Stimulated activated memory B cell treated with anti-CD40 and anti-IgM and Interleukin-4, amounts not matched to agents 10 μg/mL and 1 μg/mL and 100 μg/mL, for 72 hours (primary cell): ENCODE measurements around the gene ST3GAL2.
"Not testable (repeated sequence)": the region's sequence is repeated elsewhere in the genome, so short reads cannot be mapped to it uniquely, and the experiment has no call there.

Experiments
- ATAC-seq: fragments of 150-1000 bp; cut with Tn5 transposase; 2 replicates; pipeline ENCODE4 v1.10.0; 2021
- H3K27ac Mint-ChIP-seq: one replicate; pipeline ENCODE4 v1.8.0; 2022; ENCODE audit warnings: mild to moderate bottlenecking, mixed read lengths
- H3K27me3 Mint-ChIP-seq: one replicate; pipeline ENCODE4 v1.8.0; 2022; ENCODE audit warnings: mixed read lengths
- H3K36me3 Mint-ChIP-seq: one replicate; pipeline ENCODE4 v1.8.0; 2022; ENCODE audit warnings: mixed read lengths
- H3K4me1 Mint-ChIP-seq: one replicate; pipeline ENCODE4 v1.8.0; 2022; ENCODE audit warnings: mixed read lengths
- H3K4me3 Mint-ChIP-seq: one replicate; pipeline ENCODE4 v1.8.0; 2022; ENCODE audit warnings: mild to moderate bottlenecking, moderate library complexity, mixed read lengths
- H3K9me3 Mint-ChIP-seq: one replicate; pipeline ENCODE4 v1.8.0; 2022; ENCODE audit warnings: mixed read lengths

The ST3GAL2 gene

DNA sequence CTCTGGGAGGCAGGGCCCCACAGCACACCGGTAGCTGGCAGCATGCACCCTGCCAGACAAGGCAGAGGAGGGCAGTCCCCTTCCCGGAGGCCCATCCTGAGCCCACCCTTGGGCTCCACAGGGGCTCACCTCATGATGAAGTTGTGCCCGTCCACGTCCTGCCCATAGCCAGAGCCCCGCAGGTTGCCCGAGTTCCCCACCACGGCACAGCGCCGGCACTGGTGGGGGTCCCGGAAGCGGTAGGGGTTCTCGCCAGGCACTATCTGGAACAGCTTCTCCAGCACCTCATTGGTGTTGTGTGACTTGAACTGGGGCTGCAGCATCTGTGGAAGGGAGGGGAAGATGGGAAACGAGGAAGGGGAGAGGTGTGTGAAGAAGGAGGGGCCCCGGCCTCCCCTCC lies 44.0 kb downstream of the ST3GAL2 start:
- Mint-ChIP-seq H3K9me3 (no peaks in the 10 kb centered on the region), H3K36me3 (peaks cover 45% of the 10 kb centered on the region), H3K4me3 (no peak overlapping the region), H3K27ac (no peak overlapping the region), H3K4me1 (no peaks in the 10 kb centered on the region), H3K27me3 (no peaks in the 10 kb centered on the region)
- ATAC-seq = no peak

DNA sequence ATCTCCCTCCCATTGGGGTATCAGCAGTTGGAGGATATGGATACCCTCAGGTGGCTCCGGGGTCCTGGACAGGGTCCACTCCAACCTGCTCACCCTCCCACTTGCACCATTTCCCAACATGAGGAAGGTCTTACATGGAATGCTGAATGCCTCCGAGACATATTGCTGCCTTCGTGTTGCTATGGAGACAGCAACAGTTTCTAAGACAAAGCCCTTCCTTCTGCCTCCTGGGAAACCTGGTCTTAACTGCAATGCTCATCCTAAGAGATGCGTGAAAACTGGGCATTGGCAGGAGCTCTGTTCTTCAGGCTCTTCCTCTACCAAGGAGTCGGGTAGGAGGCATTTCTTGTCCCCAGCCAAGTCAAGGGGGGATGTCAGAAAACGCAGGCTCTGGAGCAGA lies 45.2 kb downstream of the ST3GAL2 start:
- Mint-ChIP-seq H3K27me3 (no peaks in the 10 kb centered on the region), H3K27ac (no peak overlapping the region), H3K4me3 (no peak overlapping the region), H3K9me3 (no peaks in the 10 kb centered on the region), H3K4me1 (no peaks in the 10 kb centered on the region), H3K36me3 (peaks cover 42% of the 10 kb centered on the region)
- no peak for ATAC-seq

DNA sequence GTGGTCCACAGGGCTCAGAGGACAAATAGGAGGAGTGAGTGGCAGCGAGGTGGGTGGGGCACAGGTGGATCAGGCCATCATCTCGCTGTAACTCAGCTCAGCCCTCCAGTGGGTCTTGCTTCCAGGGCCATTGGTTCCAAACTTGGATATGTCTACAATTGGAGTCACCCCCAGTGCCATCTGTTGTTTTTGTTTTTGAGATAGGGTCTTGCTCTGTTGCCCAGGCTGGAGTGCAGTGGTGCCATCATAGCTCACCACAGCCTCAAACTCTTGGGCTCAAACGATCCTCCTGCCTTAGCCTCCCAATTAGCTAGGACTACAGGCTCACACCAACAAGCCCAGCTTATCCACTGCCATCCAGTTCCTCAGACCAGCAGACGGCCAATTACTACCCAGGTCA lies 46.3 kb downstream of the ST3GAL2 start:
- H3K4me3 Mint-ChIP-seq = no peak overlapping the region
- H3K4me1 Mint-ChIP-seq = no peaks in the 10 kb centered on the region
- no peak overlapping the region for H3K27ac Mint-ChIP-seq
- H3K9me3 Mint-ChIP-seq = no peaks in the 10 kb centered on the region
- no peaks in the 10 kb centered on the region for H3K27me3 Mint-ChIP-seq
- H3K36me3 Mint-ChIP-seq = peaks cover 42% of the 10 kb centered on the region
- ATAC-seq = no peak

DNA sequence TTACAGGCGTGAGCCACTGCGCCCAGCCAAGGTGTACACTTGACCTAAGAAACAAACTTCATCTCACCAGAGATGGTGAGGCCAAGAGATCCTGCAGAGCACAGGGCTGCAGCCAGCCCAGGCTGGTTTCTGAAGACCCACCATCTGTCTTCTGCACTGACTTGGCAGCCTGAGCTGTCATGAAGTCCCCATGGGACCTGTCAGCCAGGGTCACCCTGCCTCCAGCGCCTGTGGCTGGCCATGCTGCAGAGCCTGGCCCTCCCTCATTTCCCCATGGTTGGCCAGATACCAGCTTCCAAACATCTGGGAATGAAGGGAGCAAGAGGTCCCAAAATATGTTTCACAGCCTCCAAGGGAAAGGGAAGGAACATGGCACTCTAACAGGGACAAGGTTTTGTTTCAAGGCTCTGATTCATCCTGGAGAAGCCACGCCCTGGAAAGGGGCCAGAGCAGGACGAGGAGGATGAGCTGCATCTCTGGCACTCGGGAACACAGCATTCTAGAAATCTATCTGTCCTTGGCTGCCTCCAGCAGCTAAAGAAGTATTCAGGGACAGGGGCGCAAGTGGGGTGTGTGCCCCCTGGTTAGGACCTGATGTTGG lies 46.9 kb downstream of the ST3GAL2 start:
- H3K9me3 Mint-ChIP-seq = no peaks in the 10 kb centered on the region
- H3K27ac Mint-ChIP-seq = no peak overlapping the region

DNA sequence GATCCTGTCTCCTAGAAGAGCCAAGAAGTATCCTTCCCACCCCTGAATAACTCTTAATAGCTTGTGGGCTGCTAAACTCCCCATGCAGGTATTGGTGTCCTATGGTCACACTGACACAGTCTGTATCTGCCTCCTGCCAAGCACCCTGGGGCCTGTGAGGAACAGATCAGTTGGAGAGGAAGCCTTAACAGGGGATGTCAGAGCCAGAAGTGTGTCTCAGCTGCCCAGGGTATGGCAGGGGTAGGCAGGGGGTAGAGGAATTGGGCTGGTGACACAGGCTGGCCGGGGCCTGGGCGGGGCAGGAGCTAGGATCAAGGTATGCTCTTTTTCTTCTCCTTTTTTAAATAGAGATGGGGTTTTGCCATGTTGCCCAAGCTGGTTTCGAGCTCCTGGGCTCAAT lies 47.5 kb downstream of the ST3GAL2 start:
- no peaks in the 10 kb centered on the region for H3K27me3 Mint-ChIP-seq
- H3K4me1 Mint-ChIP-seq = no peaks in the 10 kb centered on the region
- no peak overlapping the region for H3K4me3 Mint-ChIP-seq
- no peak for ATAC-seq
- no peak overlapping the region for H3K27ac Mint-ChIP-seq
- peaks cover 42% of the 10 kb centered on the region for H3K36me3 Mint-ChIP-seq
- H3K9me3 Mint-ChIP-seq = no peaks in the 10 kb centered on the region

More for the DNA sequence above, 46.9 kb downstream of the ST3GAL2 start:
- H3K4me3 Mint-ChIP-seq = no peak overlapping the region
- ATAC-seq = no peak
- H3K36me3 Mint-ChIP-seq = peaks cover 42% of the 10 kb centered on the region
- H3K4me1 Mint-ChIP-seq = no peaks in the 10 kb centered on the region
- no peaks in the 10 kb centered on the region for H3K27me3 Mint-ChIP-seq

DNA sequence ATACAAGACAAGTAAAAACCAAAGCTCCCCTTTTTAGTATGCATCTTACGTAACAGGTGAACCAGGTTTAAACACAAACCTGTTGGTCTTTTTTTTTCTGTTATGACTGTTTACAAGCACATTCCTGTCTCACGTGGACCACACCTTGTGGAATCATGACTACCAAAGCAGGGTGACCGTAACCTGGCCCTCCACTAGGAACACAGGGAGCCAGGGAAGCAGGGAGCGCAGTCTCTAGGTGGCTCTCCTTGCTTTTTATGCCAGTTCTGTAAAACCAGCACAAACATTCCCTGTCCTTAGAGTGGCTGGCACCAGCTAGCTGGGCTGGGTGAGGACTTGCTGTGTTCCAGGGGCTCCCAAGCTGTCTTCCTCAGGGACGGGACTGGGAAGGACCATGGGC lies 48.1 kb downstream of the ST3GAL2 start:
- no peak overlapping the region for H3K27ac Mint-ChIP-seq
- H3K4me1 Mint-ChIP-seq = no peaks in the 10 kb centered on the region
- ATAC-seq = no peak
- H3K36me3 Mint-ChIP-seq = peaks cover 42% of the 10 kb centered on the region
- no peak overlapping the region for H3K4me3 Mint-ChIP-seq
- no peaks in the 10 kb centered on the region for H3K27me3 Mint-ChIP-seq
- H3K9me3 Mint-ChIP-seq = no peaks in the 10 kb centered on the region

DNA sequence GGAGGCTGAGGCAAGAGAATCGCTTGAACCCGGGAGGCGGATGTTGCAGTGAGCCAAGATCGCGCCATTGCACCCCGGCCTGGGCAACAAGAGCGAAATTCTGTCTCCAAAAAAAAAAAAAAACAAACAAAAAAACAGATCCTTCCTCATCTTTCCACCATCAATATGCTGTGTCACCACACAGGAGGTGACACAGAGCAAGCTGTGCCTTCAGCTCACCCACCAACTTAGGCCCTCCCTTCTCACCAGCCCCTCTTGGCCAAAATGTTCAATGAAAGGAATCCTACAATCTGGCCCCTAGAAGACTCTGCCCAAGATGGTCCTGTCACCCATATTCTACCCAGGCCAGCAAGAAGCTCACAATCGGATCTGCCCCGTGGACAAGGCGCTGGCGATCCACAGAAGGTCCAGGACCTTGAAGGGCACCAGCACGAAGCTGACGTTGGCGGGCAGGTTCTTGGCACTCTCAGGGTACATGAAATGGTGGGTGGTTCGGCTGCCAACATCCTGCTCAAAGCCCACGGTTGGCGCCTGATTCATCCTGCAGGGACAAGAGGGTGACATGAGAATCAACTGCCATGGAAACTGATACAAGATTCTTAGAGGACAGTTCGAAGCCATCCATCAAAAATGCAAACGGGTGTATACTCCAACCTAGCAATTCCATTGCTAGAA lies 50.8 kb downstream of the ST3GAL2 start:
- no peak overlapping the region for H3K27ac Mint-ChIP-seq

DNA sequence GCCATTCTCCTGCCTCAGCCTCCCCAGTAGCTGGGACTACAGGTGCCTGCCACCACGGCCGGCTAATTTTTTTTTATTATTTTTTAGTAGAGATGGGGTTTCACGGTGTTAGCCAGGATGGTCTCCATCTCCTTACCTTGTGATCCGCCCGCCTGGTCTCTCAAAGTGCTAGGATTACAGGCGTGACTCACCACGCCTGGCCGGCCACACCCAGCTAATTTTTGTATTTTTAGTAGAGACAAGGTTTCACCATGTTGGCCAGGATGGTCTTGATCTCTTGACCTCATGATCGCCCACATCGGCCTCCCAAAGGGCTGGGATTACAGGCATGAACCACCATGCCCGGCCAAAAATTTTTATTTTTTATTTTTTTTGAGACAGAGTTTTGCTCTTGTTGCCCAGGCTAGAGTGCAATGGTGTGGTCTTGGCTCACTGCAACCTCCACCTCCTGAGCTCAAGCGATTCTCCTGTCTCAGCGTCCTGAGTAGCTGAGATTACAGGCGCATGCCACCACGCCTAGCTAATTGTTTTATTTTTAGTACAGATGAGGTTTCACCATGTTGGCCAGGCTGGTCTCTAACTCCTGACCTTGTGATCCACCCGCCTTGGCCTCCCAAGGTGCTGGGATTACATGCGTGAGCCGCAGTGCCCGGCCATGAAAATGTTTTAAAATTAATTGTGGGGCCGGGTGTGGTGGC lies 52.5 kb downstream of the ST3GAL2 start:
- not testable (repeated sequence) for H3K4me1 Mint-ChIP-seq, H3K27me3 Mint-ChIP-seq, H3K27ac Mint-ChIP-seq, ATAC-seq, H3K9me3 Mint-ChIP-seq, H3K4me3 Mint-ChIP-seq
- H3K36me3 Mint-ChIP-seq = peaks cover 26% of the 10 kb centered on the region

More for the DNA sequence above, 50.8 kb downstream of the ST3GAL2 start:
- Mint-ChIP-seq H3K4me1 (no peaks in the 10 kb centered on the region), H3K4me3 (no peak overlapping the region), H3K27me3 (no peaks in the 10 kb centered on the region), H3K36me3 (peaks cover 34% of the 10 kb centered on the region), H3K9me3 (no peaks in the 10 kb centered on the region)
- no peak for ATAC-seq

DNA sequence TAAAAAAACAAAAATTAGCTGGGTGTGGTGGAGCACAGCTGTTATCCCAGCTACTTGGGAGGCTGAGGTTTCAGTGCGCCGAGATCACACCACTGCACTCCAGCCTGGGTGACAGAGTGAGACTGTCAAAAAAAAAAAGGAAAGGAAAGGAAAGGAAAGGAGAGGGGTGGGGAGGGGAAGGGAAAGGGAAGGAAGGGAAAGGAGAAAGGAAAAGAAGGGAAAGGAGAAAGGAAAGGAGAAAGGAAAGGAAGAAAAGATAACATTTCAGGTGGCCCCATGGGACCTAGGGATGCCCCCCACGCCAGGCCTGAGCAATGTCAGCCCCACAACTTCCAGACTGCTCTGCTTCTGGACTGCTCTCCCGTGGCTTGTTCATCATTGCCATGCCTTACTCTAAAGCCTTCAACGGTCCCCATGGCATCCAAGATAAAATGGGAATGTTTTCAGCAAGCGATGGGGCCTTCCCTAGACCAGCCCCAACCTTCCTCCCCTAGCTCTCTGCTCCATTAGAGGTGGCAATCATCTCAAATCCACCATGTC lies 55.4 kb downstream of the ST3GAL2 start:
- no peak for ATAC-seq
- peaks cover 15% of the 10 kb centered on the region for H3K36me3 Mint-ChIP-seq
- peaks cover 7% of the 10 kb centered on the region for H3K4me1 Mint-ChIP-seq
- no peak overlapping the region for H3K4me3 Mint-ChIP-seq
- H3K27me3 Mint-ChIP-seq = no peaks in the 10 kb centered on the region
- no peak overlapping the region for H3K27ac Mint-ChIP-seq
- H3K9me3 Mint-ChIP-seq = no peaks in the 10 kb centered on the region

DNA sequence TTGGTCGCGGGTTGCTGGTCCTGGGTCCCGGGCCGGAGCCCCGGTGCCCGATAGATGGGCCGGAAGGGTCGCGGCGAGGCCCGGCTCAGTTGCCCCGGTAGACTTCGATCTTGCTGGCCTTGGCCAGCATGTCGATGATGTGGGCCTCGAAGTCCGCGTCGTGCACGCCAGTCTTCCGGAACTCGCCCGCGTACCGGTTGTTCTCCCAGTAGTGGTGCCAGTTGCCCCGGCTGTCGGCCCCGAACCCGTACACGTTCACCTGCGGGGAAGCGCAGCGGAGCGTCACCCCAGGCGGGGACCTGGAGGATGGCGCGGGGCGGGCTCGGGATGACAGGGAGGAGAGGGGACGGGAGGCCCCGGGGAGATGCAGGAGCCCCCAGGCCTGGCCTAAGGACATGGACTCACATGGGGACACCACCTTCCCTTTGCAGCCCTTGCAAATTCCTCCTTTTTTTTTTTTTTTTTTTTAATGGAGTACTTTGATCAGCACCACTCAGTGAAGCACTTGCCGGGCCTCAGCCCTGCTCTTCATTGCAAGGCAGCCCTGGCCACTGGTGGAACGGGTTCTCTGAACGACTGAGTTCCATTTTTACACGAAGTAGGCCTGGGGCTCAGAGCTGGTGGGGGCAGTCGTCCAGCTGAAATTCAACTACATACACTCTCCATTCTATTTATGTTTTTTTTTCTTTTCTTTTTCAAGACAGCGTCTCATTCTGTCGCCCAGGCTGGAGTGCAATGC lies 57.1 kb downstream of the ST3GAL2 start:
- Mint-ChIP-seq H3K27me3 (no peaks in the 10 kb centered on the region), H3K36me3 (peaks cover 14% of the 10 kb centered on the region), H3K4me1 (peaks cover 13% of the 10 kb centered on the region), H3K4me3 (peak overlapping the region; percentile 92), H3K27ac (peak overlapping the region; percentile 89), H3K9me3 (no peaks in the 10 kb centered on the region)
- peak; percentile 28 for ATAC-seq

DNA sequence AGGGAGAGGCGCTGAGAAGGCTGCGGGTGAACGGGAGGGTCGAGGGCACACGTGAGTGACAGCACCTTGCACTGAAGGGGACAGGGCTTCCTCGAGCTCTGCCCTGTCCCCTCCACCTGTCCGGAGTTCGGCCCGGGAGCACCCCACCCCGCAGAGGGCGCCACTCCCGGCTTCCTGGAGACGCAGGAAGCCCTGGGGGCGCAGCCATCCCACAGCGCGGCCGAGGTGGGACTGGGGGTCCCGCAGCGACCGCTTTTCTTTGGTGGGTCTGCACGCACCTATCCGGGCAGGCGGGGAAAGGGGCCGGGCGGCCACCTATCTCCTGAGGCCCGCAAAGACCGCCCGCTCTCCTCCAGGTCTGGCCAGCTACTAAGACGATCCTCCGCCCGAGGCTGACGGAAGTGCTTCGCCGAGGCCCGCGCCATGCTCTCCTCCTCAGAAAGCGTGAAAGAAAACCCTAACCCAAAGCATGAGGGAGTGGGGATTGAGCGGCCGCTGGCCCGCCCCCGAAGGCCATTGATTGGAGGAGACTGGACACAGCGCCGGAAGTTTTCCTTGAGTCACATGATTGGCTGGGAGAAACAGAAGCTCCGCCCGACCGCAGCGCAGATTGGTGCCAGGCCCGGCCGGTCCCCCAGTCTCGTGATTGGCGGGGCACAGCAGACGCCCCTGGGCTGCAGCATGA lies 57.8 kb downstream of the ST3GAL2 start:
- Mint-ChIP-seq H3K9me3 (no peaks in the 10 kb centered on the region), H3K27me3 (no peaks in the 10 kb centered on the region), H3K36me3 (peaks cover 14% of the 10 kb centered on the region), H3K4me3 (peak overlapping the region; percentile 92), H3K4me1 (peaks cover 13% of the 10 kb centered on the region), H3K27ac (peak overlapping the region; percentile 89)
- ATAC-seq = peak; percentile 97

DNA sequence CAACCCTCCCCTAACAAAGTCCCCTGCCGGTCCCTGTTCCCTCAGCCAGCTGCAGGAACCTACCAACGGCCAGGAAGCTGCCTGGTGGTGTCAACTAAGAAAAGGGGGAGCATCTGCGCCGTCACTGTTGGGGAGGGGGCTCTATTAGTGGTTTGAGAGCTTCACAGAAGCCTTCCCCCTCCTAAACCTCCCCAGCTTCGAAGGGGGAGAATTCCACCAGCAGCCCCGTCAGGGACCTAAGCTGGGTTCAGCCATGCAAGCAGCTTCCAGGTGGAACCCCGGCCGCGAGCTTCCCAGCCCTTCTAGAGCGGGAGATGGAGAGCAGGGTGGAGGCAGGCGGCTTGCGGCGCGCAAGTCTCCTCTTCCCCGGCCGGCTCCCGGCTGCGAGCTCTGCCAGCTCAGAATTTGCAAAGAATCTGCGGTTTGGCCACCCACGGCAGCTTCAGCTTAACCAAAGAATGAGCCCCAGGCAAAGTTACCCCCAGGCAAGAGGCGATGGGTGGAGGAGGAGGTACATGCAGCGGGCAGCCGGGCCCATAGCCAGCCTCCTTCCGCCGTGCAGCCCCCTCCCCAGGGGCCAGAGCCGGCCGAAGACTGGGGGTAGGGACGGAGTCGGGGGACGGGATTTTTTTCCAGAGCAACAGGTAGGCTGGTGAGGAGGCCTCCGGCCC lies 58.5 kb downstream of the ST3GAL2 start:
- no peaks in the 10 kb centered on the region for H3K9me3 Mint-ChIP-seq
- peak overlapping the region; percentile 92 for H3K4me3 Mint-ChIP-seq

DNA sequence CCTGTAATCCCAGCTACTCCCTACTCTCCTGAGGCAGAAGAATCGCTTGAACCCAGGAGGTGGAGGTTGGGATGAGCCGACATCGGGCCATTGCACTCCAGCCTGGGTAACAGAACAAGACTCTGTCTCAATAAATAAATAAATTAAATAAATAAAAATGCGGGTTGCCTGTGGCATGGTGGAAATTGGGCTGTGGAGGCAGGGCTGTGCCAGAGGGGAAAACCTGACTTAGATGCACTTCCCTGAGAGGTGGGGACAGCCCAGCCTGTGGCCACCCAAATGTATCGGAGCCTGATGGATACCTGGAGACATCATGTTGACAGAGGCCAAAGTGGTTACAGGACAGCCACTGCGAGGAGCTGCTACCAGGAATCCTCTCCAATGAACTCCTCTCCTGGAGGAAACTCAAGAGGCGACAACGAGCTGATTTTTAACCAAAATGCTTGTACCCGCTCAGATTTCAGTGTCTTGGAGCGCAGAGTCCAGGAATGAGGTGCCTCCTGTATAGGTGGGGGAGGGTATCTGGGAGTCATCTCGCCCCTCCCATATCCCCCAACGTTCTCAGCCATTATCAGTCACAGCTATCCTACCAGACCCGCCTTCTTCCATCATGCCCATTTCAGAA lies 59.9 kb downstream of the ST3GAL2 start:
- ATAC-seq = no peak
- Mint-ChIP-seq H3K36me3 (peaks cover 12% of the 10 kb centered on the region), H3K9me3 (no peaks in the 10 kb centered on the region), H3K4me1 (peaks cover 13% of the 10 kb centered on the region), H3K27me3 (no peaks in the 10 kb centered on the region), H3K4me3 (no peak overlapping the region), H3K27ac (no peak overlapping the region)

More for the DNA sequence above, 58.5 kb downstream of the ST3GAL2 start:
- Mint-ChIP-seq H3K27ac (peak overlapping the region; percentile 89), H3K27me3 (no peaks in the 10 kb centered on the region), H3K36me3 (peaks cover 13% of the 10 kb centered on the region), H3K4me1 (peaks cover 13% of the 10 kb centered on the region)
- peak; percentile 61 for ATAC-seq

DNA sequence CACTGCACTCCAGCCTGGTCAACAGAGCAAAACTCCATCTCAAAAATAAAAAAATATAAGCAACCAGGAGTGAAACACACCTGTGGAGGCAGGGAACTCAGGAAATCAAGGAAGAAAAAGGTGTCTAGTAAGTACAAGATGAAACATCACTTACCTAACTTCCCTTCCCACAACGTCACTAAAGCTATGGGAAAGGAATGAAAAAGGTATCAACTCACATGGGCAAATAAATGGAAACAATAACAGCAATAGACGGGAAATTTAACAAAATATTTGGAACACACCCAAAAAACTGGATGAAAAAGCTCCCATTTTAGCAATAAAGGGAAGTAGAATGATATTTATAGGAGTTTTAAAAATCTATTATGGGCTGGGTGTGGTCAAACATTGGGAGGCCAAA lies 61.1 kb downstream of the ST3GAL2 start:
- no peaks in the 10 kb centered on the region for H3K9me3 Mint-ChIP-seq
- H3K27me3 Mint-ChIP-seq = no peaks in the 10 kb centered on the region
- no peak overlapping the region for H3K4me3 Mint-ChIP-seq
- H3K36me3 Mint-ChIP-seq = peaks cover 20% of the 10 kb centered on the region
- H3K27ac Mint-ChIP-seq = peak overlapping the region; percentile 38
- peaks cover 13% of the 10 kb centered on the region for H3K4me1 Mint-ChIP-seq
- no peak for ATAC-seq
